Peyer's patch (tissue), 4 donors: ENCODE measurements around the gene EVA1A. TPM values are rescaled to one million over a fixed set of nuclear protein-coding genes. Genes with fewer than 3 reads are reported as not detected.
A peak's percentile ranks its signal among the peaks of the same experiment; 100 is the strongest.

Experiments
- DNase-seq, 3 donors: peaks; one replicate each; pipeline ENCODE4 v3.0.0-alpha.2; 2017 to 2019
- H3K27ac ChIP-seq, 4 donors: fragments of 200-600 bp; sonication (generic); one replicate each; pipeline ENCODE4 v1.5.1; 2016 to 2019
- H3K27me3 ChIP-seq, 2 donors: fragments of 200-600 bp; sonication (generic); one replicate each; pipeline ENCODE4 v1.5.1; 2019
- H3K36me3 ChIP-seq, 3 donors: fragments of 200-600 bp; sonication (generic); one replicate each; pipeline ENCODE4 v1.5.1; 2016 to 2019
- H3K4me1 ChIP-seq, 4 donors: fragments of 200-600 bp; sonication (generic); one replicate each; pipeline ENCODE4 v1.5.1; 2016 to 2019
- H3K4me3 ChIP-seq, 4 donors: fragments of 200-600 bp; sonication (generic); 1 replicate in 3 of 4; 2 replicates in 1 of 4; pipeline ENCODE4 v1.5.1; 2016 to 2019; ENCODE audit warnings: mild to moderate bottlenecking in 1 of 4
- H3K9me3 ChIP-seq, 4 donors: fragments of 200-600 bp; sonication (generic); one replicate each; pipeline ENCODE4 v1.5.1; 2016 to 2019; ENCODE audit warnings: mild to moderate bottlenecking in 1 of 4
- CTCF ChIP-seq, 6 experiments: fragments of 450-650 bp in 4 of 6; fragments of 200-600 bp in 2 of 6; sonication (generic) in 1 of 6; IDR thresholded peaks; one replicate each; pipeline ENCODE4 v1.5.1; 2017 to 2019; ENCODE audit warnings: antibody characterized with exemption in 6 of 6, mild to moderate bottlenecking in 3 of 6, moderate library complexity in 1 of 6
- POLR2A ChIP-seq, 2 donors: fragments of 450-650 bp; IDR thresholded peaks; one replicate each; pipeline ENCODE4 v1.5.1; 2017; ENCODE audit warnings: antibody characterized with exemption in 2 of 2, mild to moderate bottlenecking in 2 of 2, moderate library complexity in 2 of 2
- total RNA-seq, 4 donors: library from RNA; depleted of rRNA; stranded (reverse); fragments of >200 nt; gene quantifications; one replicate each; pipeline ENCODE4 v1.1.0, GENCODE V29; 2016

EVA1A gene
- total RNA-seq, 4 donors from 2014 or later = 0.70 to 18.2 (median 5.8) TPM

GRCh38 chr2:75564026-75564688, 3.4 kb upstream of the EVA1A start:
- Histone ChIP-seq H3K9me3 (no peaks in the 10 kb centered on the region), H3K36me3 (no peaks in the 10 kb centered on the region), H3K4me3 (no peak overlapping the region), H3K27ac (no peak overlapping the region), H3K27me3 (no peaks in the 10 kb centered on the region), H3K4me1 (peaks cover 0 to 4% (median 1%) of the 10 kb centered on the region in 4 donors)
- no peak for DNase-seq
- TF ChIP-seq POLR2A (IDR thresholded peaks at IDR 0.05) (no peak), CTCF (IDR thresholded peaks at IDR 0.05) (no peak)

- no peaks in the 10 kb centered on the region for H3K9me3 ChIP-seq
- no peak for TF ChIP-seq CTCF (IDR thresholded peaks at IDR 0.05)
- DNase-seq = no peak
Measured at GRCh38 chr2:75563591-75563990, 2.9 kb upstream of the EVA1A start.

GRCh38 chr2:75562513-75562864, 1.8 kb upstream of the EVA1A start:
- DNase-seq = no peak
- TF ChIP-seq POLR2A (IDR thresholded peaks at IDR 0.05) (no peak), CTCF (IDR thresholded peaks at IDR 0.05) (no peak)
- Histone ChIP-seq H3K4me1 (peaks cover 0 to 4% (median 1%) of the 10 kb centered on the region in 4 donors), H3K27ac (no peak overlapping the region), H3K27me3 (no peaks in the 10 kb centered on the region), H3K9me3 (no peaks in the 10 kb centered on the region), H3K4me3 (no peak overlapping the region), H3K36me3 (no peaks in the 10 kb centered on the region)

More at GRCh38 chr2:75563591-75563990, 2.9 kb upstream of the EVA1A start:
- H3K36me3 ChIP-seq = no peaks in the 10 kb centered on the region
- peaks cover 0 to 4% (median 1%) of the 10 kb centered on the region in 4 donors for H3K4me1 ChIP-seq
- no peaks in the 10 kb centered on the region for H3K27me3 ChIP-seq
- H3K27ac ChIP-seq = no peak overlapping the region
- H3K4me3 ChIP-seq = no peak overlapping the region

- Histone ChIP-seq H3K4me3 (no peak overlapping the region), H3K27ac (peak overlapping the region in 2 of 4 donors; percentile 2 to 48), H3K27me3 (no peaks in the 10 kb centered on the region), H3K9me3 (no peaks in the 10 kb centered on the region), H3K36me3 (no peaks in the 10 kb centered on the region), H3K4me1 (peaks cover 0 to 4% (median 1%) of the 10 kb centered on the region in 4 donors)
- TF ChIP-seq CTCF (IDR thresholded peaks at IDR 0.05) (no peak), POLR2A (IDR thresholded peaks at IDR 0.05) (no peak)
- no peak for DNase-seq
Measured at GRCh38 chr2:75561566-75562512, 1.1 kb upstream of the EVA1A start.

GRCh38 chr2:75560022-75560767, 544 bp downstream of the EVA1A start:
- H3K27me3 ChIP-seq = no peaks in the 10 kb centered on the region
- peaks cover 0 to 4% (median 1%) of the 10 kb centered on the region in 4 donors for H3K4me1 ChIP-seq

More at GRCh38 chr2:75560022-75560767, 544 bp downstream of the EVA1A start:
- Histone ChIP-seq H3K9me3 (no peaks in the 10 kb centered on the region), H3K27ac (peak overlapping the region in 3 of 4 donors; percentile 36 to 72 (median 48)), H3K4me3 (peak overlapping the region; percentile 30 to 62 (median 43)), H3K36me3 (no peaks in the 10 kb centered on the region)
- TF ChIP-seq CTCF (IDR thresholded peaks at IDR 0.05) (peak in 1 of 6 experiments; percentile 6), POLR2A (IDR thresholded peaks at IDR 0.05) (no peak)
- peak in 2 of 3 donors; percentile 45 to 55 for DNase-seq
